Mammary epithelial cell (primary cell): Measurements from ENCODE around the gene MAP3K21.

ENCODE experiments used
- CTCF ChIP-seq, 2 donors: IDR thresholded peaks in 1 of 2; conservative IDR thresholded peaks in 1 of 2; 2 replicates each; pipeline ENCODE4 v1.5.1; 2011 to 2012; ENCODE audit warnings: inconsistent platforms in 2 of 2, low read length in 2 of 2, mild to moderate bottlenecking in 2 of 2, control low read depth in 1 of 2, low read depth in 1 of 2; ENCODE audit not compliant: insufficient read depth in 1 of 2; ENCODE audit errors: extremely low read depth in 1 of 2
- EZH2 ChIP-seq: IDR thresholded peaks from 2 replicates; pipeline ENCODE4 v1.6.1; 2012; ENCODE audit warnings: low read length, inconsistent platforms, borderline replicate concordance

GRCh38 chr1:233293556-233294446 is 33.7 kb upstream of the MAP3K21 start:
- TF ChIP-seq CTCF (conservative IDR thresholded peaks at IDR 0.05 in 1 of 2, IDR thresholded peaks at IDR 0.05 in 1 of 2; ENCODE audit: extremely low read depth in 1 of 2, insufficient read depth in 1 of 2, low read depth in 1 of 2, low read length in 2 of 2): no peak
- TF ChIP-seq EZH2: no peak
